ENCODE results near the gene DNAL1. TPM values are rescaled to one million over a fixed set of nuclear protein-coding genes. Genes with fewer than 3 reads are reported as not detected.

The DNAL1 gene
- total RNA-seq, 1 experiment from 2014 or later, result 14.6 TPM

DNA sequence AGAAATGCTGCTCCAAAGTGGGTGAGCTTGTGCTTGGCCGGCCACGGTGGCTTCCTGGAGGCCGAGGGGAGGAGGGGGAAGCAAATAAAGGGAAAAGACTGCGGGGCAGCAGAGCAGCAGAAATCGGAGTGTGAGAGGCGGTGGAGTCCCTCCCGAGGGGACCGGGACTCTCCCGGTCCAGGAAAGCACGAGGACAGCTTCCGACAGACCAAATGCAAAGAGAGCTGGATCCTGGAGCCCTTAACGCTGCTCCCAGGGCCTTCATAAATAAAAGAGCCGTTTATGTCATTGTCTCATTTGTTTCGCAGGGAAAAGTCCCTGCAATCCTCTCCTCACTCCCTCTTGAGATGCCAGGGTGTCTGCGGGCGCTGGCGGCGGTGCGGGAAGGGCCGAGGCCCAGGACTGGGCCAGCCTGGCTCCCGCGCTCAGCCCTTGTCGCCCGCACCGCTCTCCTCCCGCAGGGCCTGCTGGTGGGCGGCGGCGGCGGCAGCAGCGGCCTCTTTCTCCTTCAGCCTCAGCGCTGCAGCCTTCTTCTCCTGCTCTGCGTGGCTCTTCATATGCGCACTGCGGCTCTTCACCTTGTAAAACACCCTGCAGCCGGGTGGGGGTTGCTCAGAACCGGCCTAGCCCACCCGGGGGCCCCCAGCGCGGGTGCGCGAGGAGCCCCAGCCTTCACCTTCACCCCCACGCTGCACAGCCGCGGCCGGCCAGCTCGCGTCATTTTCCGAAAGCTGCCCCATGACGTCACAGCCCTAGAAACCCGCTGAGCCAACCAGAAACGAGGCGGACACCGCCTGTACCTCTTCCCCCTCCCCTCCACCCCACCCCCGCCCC is 73.8 kb downstream of the DNAL1 start:
- ChIA-PET CTCF (no interaction called here), RAD21 (ENCODE audit: low non-redundant PET in 1 of 2, low total read pairs in 2 of 2, uncharacterized antibody in 2 of 2, unreplicated experiment in 2 of 2) (interaction anchor here in 1 of 2 experiments (0.7 kb wide), 1 partner anchor 9 kb away, joined by 6 read pairs; no protein-coding TSS in a partner anchor), POLR2A (no interaction called here)
- no peak overlapping the region for H3K4me2 ChIP-seq (ENCODE audit: low read length)
- H3K9ac ChIP-seq (ENCODE audit: low read length), result no peak overlapping the region
- H3K27me3 ChIP-seq (ENCODE audit: insufficient read depth, low read length), result no peaks in the 10 kb centered on the region
- no peaks in the 10 kb centered on the region for H4K20me1 ChIP-seq (ENCODE audit: insufficient read depth)
- H3K9me2 ChIP-seq (ENCODE audit: insufficient read depth), result no peaks in the 10 kb centered on the region
- intact Hi-C loops (cut with micrococcal nuclease), result no loop called here
- H3K4me3 ChIP-seq (replicated peaks in 1 of 2; ENCODE audit: low read depth in 1 of 2, low read length in 2 of 2), result no peak overlapping the region
- BruUV-seq (replicated peaks), result no TSS peak
- peaks cover 1% of the 10 kb centered on the region; the same call in 1 of the 2 replicates for H3K79me2 ChIP-seq (ENCODE audit: insufficient read depth, low read length)
- H2AFZ ChIP-seq (ENCODE audit: low read depth, low read length, poor library complexity, severe bottlenecking), result no peak overlapping the region
- peaks cover 9 to 10% of the 10 kb centered on the region in 2 experiments for H3K4me1 ChIP-seq (ENCODE audit: control insufficient read depth in 1 of 2, insufficient read depth in 2 of 2, low read length in 2 of 2)
- no peak for DNase-seq (ENCODE audit: low read depth, low spot score)
- no peak overlapping the region for H3K27ac ChIP-seq (ENCODE audit: low read depth, low read length)
- H3K9me3 ChIP-seq (ENCODE audit: control insufficient read depth in 1 of 2, insufficient read depth in 1 of 2, low read depth in 1 of 2, low read length in 2 of 2), result no peaks in the 10 kb centered on the region
- TF ChIP-seq EGR1 (IDR thresholded peaks at IDR 0.05; ENCODE audit: low read depth) (no peak), CBX3 (IDR thresholded peaks at IDR 0.05; ENCODE audit: low read depth) (no peak), CEBPB (IDR thresholded peaks at IDR 0.05; ENCODE audit: low read depth) (no peak), TCF7L2 (IDR thresholded peaks at IDR 0.05; ENCODE audit: borderline replicate concordance, extremely low read depth, insufficient read depth, insufficient read length) (no peak), FOSL1 (IDR thresholded peaks at IDR 0.05; ENCODE audit: low read depth) (no peak), ZFX (IDR thresholded peaks at IDR 0.05) (no peak), POLR2A (IDR thresholded peaks at IDR 0.05; ENCODE audit: borderline replicate concordance, extremely low read depth, insufficient read depth, insufficient read length) (no peak), SIN3A (IDR thresholded peaks at IDR 0.05; ENCODE audit: low read depth) (no peak), ZNF274 (IDR thresholded peaks at IDR 0.05; ENCODE audit: low read depth, low read length) (no peak), JUND (IDR thresholded peaks at IDR 0.05) (no peak), POLR2AphosphoS5 (IDR thresholded peaks at IDR 0.05; ENCODE audit: low read depth, low read length) (no peak), SP1 (IDR thresholded peaks at IDR 0.05; ENCODE audit: low read depth) (no peak)
- TF ChIP-seq, protein P1, sequence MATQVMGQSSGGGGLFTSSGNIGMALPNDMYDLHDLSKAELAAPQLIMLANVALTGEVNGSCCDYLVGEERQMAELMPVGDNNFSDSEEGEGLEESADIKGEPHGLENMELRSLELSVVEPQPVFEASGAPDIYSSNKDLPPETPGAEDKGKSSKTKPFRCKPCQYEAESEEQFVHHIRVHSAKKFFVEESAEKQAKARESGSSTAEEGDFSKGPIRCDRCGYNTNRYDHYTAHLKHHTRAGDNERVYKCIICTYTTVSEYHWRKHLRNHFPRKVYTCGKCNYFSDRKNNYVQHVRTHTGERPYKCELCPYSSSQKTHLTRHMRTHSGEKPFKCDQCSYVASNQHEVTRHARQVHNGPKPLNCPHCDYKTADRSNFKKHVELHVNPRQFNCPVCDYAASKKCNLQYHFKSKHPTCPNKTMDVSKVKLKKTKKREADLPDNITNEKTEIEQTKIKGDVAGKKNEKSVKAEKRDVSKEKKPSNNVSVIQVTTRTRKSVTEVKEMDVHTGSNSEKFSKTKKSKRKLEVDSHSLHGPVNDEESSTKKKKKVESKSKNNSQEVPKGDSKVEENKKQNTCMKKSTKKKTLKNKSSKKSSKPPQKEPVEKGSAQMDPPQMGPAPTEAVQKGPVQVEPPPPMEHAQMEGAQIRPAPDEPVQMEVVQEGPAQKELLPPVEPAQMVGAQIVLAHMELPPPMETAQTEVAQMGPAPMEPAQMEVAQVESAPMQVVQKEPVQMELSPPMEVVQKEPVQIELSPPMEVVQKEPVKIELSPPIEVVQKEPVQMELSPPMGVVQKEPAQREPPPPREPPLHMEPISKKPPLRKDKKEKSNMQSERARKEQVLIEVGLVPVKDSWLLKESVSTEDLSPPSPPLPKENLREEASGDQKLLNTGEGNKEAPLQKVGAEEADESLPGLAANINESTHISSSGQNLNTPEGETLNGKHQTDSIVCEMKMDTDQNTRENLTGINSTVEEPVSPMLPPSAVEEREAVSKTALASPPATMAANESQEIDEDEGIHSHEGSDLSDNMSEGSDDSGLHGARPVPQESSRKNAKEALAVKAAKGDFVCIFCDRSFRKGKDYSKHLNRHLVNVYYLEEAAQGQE (IDR thresholded peaks at IDR 0.05; ENCODE audit: low read depth), result no peak
- TF ChIP-seq, protein P2, sequence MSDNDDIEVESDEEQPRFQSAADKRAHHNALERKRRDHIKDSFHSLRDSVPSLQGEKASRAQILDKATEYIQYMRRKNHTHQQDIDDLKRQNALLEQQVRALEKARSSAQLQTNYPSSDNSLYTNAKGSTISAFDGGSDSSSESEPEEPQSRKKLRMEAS (IDR thresholded peaks at IDR 0.05), result no peak
- TF ChIP-seq, protein P3, sequence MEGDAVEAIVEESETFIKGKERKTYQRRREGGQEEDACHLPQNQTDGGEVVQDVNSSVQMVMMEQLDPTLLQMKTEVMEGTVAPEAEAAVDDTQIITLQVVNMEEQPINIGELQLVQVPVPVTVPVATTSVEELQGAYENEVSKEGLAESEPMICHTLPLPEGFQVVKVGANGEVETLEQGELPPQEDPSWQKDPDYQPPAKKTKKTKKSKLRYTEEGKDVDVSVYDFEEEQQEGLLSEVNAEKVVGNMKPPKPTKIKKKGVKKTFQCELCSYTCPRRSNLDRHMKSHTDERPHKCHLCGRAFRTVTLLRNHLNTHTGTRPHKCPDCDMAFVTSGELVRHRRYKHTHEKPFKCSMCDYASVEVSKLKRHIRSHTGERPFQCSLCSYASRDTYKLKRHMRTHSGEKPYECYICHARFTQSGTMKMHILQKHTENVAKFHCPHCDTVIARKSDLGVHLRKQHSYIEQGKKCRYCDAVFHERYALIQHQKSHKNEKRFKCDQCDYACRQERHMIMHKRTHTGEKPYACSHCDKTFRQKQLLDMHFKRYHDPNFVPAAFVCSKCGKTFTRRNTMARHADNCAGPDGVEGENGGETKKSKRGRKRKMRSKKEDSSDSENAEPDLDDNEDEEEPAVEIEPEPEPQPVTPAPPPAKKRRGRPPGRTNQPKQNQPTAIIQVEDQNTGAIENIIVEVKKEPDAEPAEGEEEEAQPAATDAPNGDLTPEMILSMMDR (IDR thresholded peaks at IDR 0.05 in 2 of 3, conservative IDR thresholded peaks at IDR 0.05 in 1 of 3; ENCODE audit: borderline replicate concordance in 1 of 3, insufficient read depth in 1 of 3, low read depth in 2 of 3, low read length in 2 of 3), result no peak
- TF ChIP-seq, protein P4, sequence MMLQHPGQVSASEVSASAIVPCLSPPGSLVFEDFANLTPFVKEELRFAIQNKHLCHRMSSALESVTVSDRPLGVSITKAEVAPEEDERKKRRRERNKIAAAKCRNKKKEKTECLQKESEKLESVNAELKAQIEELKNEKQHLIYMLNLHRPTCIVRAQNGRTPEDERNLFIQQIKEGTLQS (IDR thresholded peaks at IDR 0.05), result no peak
- no peak for ATAC-seq
- H3K36me3 ChIP-seq (ENCODE audit: control insufficient read depth in 1 of 2, insufficient read depth in 2 of 2, low read length in 2 of 2), result peaks cover 23 to 39% of the 10 kb centered on the region in 2 experiments; a peak in 3 of 4 replicates
